VCaP (cell line): ENCODE results near the gene SRSF2.
"Not testable (repeated sequence)": the region's sequence is repeated elsewhere in the genome, so short reads cannot be mapped to it uniquely, and the experiment has no call there.

Experiments used
- H3K27ac ChIP-seq: fragments of 450-650 bp; 2 replicates; pipeline ENCODE4 v1.5.1; 2017
- CTCF ChIP-seq: fragments of 450-650 bp; conservative IDR thresholded peaks from 2 replicates; pipeline ENCODE4 v1.5.1; 2017; ENCODE audit warnings: mild to moderate bottlenecking, moderate library complexity

The SRSF2 gene

GRCh38 chr17:76700270-76700616, 36.9 kb downstream of the SRSF2 start:
- no peak overlapping the region for H3K27ac ChIP-seq
- TF ChIP-seq CTCF = no peak

GRCh38 chr17:76698466-76698977, 38.6 kb downstream of the SRSF2 start:
- H3K27ac ChIP-seq = not testable (repeated sequence)

GRCh38 chr17:76697702-76698465, 39.2 kb downstream of the SRSF2 start:
- TF ChIP-seq CTCF = no peak
- H3K27ac ChIP-seq = no peak overlapping the region

- H3K27ac ChIP-seq = no peak overlapping the region
- TF ChIP-seq CTCF = no peak
These were observed 40.1 kb downstream of the SRSF2 start for GRCh38 chr17:76696763-76697701.

- TF ChIP-seq CTCF = no peak
- H3K27ac ChIP-seq = no peak overlapping the region
These were observed 41.9 kb downstream of the SRSF2 start for GRCh38 chr17:76695059-76695831.

GRCh38 chr17:76691379-76692191, 45.5 kb downstream of the SRSF2 start:
- no peak overlapping the region for H3K27ac ChIP-seq
- TF ChIP-seq CTCF = no peak

GRCh38 chr17:76690596-76691280, 46.4 kb downstream of the SRSF2 start:
- no peak for TF ChIP-seq CTCF
- no peak overlapping the region for H3K27ac ChIP-seq
